Measurements from ENCODE around the gene EZH1. TPM values are rescaled to one million over a fixed set of nuclear protein-coding genes. Genes with fewer than 3 reads are reported as not detected.
A peak's percentile ranks its signal among the peaks of the same experiment; 100 is the strongest.
"Not testable (repeated sequence)": the region's sequence is repeated elsewhere in the genome, so short reads cannot be mapped to it uniquely, and the experiment has no call there.

Gene EZH1
- total RNA-seq, 5 donors from 2014 or later (not counting 1 experiment from before 2014, with no cell fraction given) = 87.1 to 161 (median 146) TPM

DNA sequence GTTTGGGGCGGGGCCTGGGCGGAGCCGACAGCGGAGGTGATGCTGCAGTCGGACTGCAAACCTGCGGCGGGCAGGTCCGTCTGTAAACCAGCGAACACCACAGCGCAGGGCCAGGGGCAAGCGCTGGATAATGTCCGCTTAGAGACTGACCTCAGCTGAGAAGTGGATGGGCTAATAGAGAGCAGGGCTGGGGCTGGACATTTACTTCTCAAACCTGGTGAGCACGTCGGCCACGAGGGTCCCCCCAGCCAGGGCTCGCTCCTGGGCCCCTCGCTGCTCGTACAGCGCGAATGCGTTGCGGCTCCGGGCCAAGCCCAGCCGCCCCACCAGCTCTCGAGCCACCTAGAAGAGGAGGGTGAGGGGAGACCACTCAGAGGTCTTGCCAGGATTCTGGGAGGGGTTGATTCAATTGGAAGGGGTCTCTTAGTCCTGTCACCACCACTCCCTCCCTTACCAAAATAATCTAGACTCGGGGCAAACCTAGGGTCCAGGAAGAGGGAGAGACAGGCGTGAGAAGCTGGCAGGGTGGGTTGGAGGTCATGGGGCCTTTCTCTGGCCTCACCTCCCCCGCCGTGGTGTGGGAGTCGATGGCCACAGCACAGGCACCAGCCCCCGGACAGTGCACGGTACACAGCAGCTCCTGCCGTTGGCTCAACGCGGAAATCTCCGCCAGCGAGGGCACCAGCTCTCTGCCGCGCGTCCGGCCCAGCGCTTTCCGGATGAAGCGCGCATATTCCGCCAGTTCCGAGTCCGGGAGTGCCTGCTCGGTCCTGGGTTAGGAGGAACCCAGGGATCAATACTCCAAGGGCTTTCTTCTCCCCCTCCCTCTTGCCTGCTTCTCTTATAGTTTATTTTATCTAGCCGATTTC is 73.8 kb downstream of the EZH1 start:
- H3K27me3 Mint-ChIP-seq = peaks cover 16 to 40% of the 10 kb centered on the region in 2 donors

DNA sequence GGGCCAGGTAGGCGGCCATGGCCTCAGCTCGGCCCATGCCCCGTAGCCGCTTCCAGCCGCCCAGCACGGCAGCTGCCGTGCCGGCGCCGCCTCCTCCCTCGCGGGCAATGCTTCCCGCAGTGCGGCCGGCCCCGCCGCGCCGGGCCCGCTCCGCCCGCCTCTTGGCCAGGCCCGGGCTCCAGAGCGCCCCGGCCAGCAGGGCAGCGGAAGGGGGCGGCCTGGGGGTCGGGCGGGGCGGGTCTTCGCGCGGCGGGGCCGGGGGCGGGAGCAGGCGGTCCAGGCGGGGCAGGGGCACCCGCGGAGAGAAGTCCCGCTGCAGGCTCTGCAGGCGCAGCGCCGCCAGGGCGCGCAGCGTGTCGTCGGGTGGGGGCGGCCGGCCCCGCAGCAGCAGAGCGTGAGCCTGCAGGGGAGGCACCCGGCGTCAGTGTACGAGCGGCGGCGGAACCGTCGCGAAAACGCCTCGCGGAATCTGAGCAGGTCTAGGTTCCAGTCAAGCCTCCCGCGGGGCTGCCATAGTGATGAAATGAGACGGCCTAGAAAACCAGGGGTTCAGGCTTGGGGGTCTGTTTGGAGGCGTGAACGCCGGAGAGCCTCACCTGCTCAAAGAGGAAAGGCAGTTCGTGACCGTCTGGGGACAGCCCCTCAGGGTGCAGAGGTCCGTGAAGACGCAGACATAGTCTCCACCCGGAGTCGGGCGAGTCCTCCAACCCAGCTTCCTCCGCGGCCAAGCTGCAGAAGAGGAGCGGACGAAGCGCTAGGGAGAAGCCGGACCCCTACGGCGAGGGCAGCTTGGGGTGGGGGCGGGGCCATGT is 74.7 kb downstream of the EZH1 start:
- H3K4me1 Mint-ChIP-seq = peaks cover 21 to 40% (median 31%) of the 10 kb centered on the region in 3 donors
- H3K4me3 Mint-ChIP-seq = peak overlapping the region; percentile 51 to 80 (median 66)
- no peak overlapping the region for H3K27ac Mint-ChIP-seq
- DNase-seq = peak in 30 of 35 experiments; percentile 19 to 71 (median 46)
- no peaks in the 10 kb centered on the region for H3K9me3 ChIP-seq
- H3K9me3 Mint-ChIP-seq = no peaks in the 10 kb centered on the region
- ATAC-seq (replicated peaks in 1 of 4) = peak; percentile 75 to 88 (median 80)
- H3K27ac ChIP-seq (ENCODE audit: low read length) = no peak overlapping the region
- H3K36me3 Mint-ChIP-seq = peaks cover 14% of the 10 kb centered on the region
- H3K36me3 ChIP-seq (ENCODE audit: control insufficient read depth in 2 of 2, extremely low read depth in 1 of 2, insufficient read depth in 1 of 2, low read length in 1 of 2) = peaks cover 4 to 5% of the 10 kb centered on the region in 2 donors
- H3K4me1 ChIP-seq (ENCODE audit: control insufficient read depth in 1 of 2, extremely low read depth in 1 of 2, insufficient read depth in 2 of 2, low read length in 2 of 2) = peaks cover 9 to 34% of the 10 kb centered on the region in 2 experiments
- peaks cover 15 to 58% of the 10 kb centered on the region in 2 experiments for H3K27me3 ChIP-seq (replicated peaks in 1 of 2; ENCODE audit: control insufficient read depth in 2 of 2, extremely low read depth in 1 of 2, insufficient read depth in 2 of 2, low read length in 1 of 2)
- CTCF ChIA-PET = no interaction called here
- peaks cover 16 to 37% of the 10 kb centered on the region in 2 donors for H3K27me3 Mint-ChIP-seq
- POLR2A ChIA-PET = interaction anchor here in 1 of 2 donors (0.6 kb wide), 1 partner anchor 61 kb away, joined by 6 read pairs; the partner anchor contains the start of genes RETREG3 and TUBG1
- H3K4me3 ChIP-seq (ENCODE audit: control insufficient read depth in 1 of 2, extremely low read depth in 1 of 2, low read length in 1 of 2) = peak overlapping the region; percentile 36 to 58
- WGBS (ENCODE audit: insufficient coverage) = 9% methylated on average over 85 of the region's 87 CpGs

More for the DNA sequence above, 73.8 kb downstream of the EZH1 start:
- ChIA-PET CTCF (no interaction called here), POLR2A (interaction anchor here in 1 of 2 donors (0.6 kb wide), 1 partner anchor 62 kb away, joined by 6 read pairs; the partner anchor contains the start of genes RETREG3 and TUBG1)
- Histone ChIP-seq H3K4me1 (ENCODE audit: control insufficient read depth in 1 of 2, extremely low read depth in 1 of 2, insufficient read depth in 2 of 2, low read length in 2 of 2) (peaks cover 14 to 43% of the 10 kb centered on the region in 2 experiments), H3K36me3 (ENCODE audit: control insufficient read depth in 2 of 2, extremely low read depth in 1 of 2, insufficient read depth in 1 of 2, low read length in 1 of 2) (peaks cover 0 to 5% of the 10 kb centered on the region in 2 donors), H3K4me3 (ENCODE audit: control insufficient read depth in 1 of 2, extremely low read depth in 1 of 2, low read length in 1 of 2) (peak overlapping the region; percentile 36 to 53), H3K27ac (ENCODE audit: low read length) (no peak overlapping the region), H3K27me3 (replicated peaks in 1 of 2; ENCODE audit: control insufficient read depth in 2 of 2, extremely low read depth in 1 of 2, insufficient read depth in 2 of 2, low read length in 1 of 2) (peaks cover 15 to 67% of the 10 kb centered on the region in 2 experiments), H3K9me3 (no peaks in the 10 kb centered on the region)
- peaks cover 6% of the 10 kb centered on the region for H3K36me3 Mint-ChIP-seq
- no peak overlapping the region for H3K27ac Mint-ChIP-seq
- ATAC-seq (replicated peaks in 1 of 4) = no peak
- peaks cover 21 to 40% (median 33%) of the 10 kb centered on the region in 3 donors for H3K4me1 Mint-ChIP-seq
- no peaks in the 10 kb centered on the region for H3K9me3 Mint-ChIP-seq
- H3K4me3 Mint-ChIP-seq = peak overlapping the region; percentile 51 to 80 (median 66)
- DNase-seq = no peak
- WGBS (ENCODE audit: insufficient coverage) = 24% methylated on average over 36 of the region's 50 CpGs

DNA sequence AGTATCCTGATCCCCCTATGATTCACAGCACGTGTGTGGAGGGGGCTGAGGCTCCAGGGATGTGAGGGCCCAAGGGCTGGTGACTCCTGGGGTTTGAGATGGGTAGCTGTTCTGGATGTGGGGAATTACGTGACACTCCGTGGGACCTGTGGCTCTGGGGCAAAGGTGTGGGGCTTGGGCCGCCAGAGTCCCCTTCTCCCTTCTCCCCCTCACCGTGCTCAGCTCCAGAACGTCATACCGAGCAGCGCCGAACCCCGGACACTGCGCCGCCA is 75.2 kb downstream of the EZH1 start:
- Histone ChIP-seq H3K4me3 (ENCODE audit: control insufficient read depth in 1 of 2, extremely low read depth in 1 of 2, low read length in 1 of 2) (no peak overlapping the region), H3K27me3 (replicated peaks in 1 of 2; ENCODE audit: control insufficient read depth in 2 of 2, extremely low read depth in 1 of 2, insufficient read depth in 2 of 2, low read length in 1 of 2) (peaks cover 13 to 53% of the 10 kb centered on the region in 2 experiments), H3K9me3 (no peaks in the 10 kb centered on the region), H3K36me3 (ENCODE audit: control insufficient read depth in 2 of 2, extremely low read depth in 1 of 2, insufficient read depth in 1 of 2, low read length in 1 of 2) (peaks cover 4 to 5% of the 10 kb centered on the region in 2 donors), H3K4me1 (ENCODE audit: control insufficient read depth in 1 of 2, extremely low read depth in 1 of 2, insufficient read depth in 2 of 2, low read length in 2 of 2) (peaks cover 8 to 29% of the 10 kb centered on the region in 2 experiments), H3K27ac (ENCODE audit: low read length) (no peak overlapping the region)
- WGBS (ENCODE audit: insufficient coverage) = 38% methylated on average over 10 of the region's 12 CpGs
- DNase-seq (no peak), ATAC-seq (replicated peaks in 1 of 4) (no peak)
- Mint-ChIP-seq H3K27ac (no peak overlapping the region), H3K4me3 (peak overlapping the region in 2 of 3 donors; percentile 47 to 80), H3K36me3 (peaks cover 14% of the 10 kb centered on the region), H3K9me3 (no peaks in the 10 kb centered on the region), H3K27me3 (peaks cover 16 to 33% of the 10 kb centered on the region in 2 donors), H3K4me1 (peaks cover 20 to 36% (median 25%) of the 10 kb centered on the region in 3 donors)
- ChIA-PET CTCF (no interaction called here), POLR2A (no interaction called here)

GRCh38 chr17:42667088-42667951 is 77.5 kb downstream of the EZH1 start:
- no CpG with 5 or more reads among the region's 7 CpGs for WGBS (ENCODE audit: insufficient coverage)
- Histone ChIP-seq H3K36me3 (ENCODE audit: control insufficient read depth in 2 of 2, extremely low read depth in 1 of 2, insufficient read depth in 1 of 2, low read length in 1 of 2) (peaks cover 4 to 5% of the 10 kb centered on the region in 2 donors), H3K27me3 (replicated peaks in 1 of 2; ENCODE audit: control insufficient read depth in 2 of 2, extremely low read depth in 1 of 2, insufficient read depth in 2 of 2, low read length in 1 of 2) (peaks cover 9 to 30% of the 10 kb centered on the region in 2 experiments), H3K27ac (ENCODE audit: low read length) (no peak overlapping the region), H3K9me3 (no peaks in the 10 kb centered on the region), H3K4me3 (ENCODE audit: control insufficient read depth in 1 of 2, extremely low read depth in 1 of 2, low read length in 1 of 2) (no peak overlapping the region), H3K4me1 (ENCODE audit: control insufficient read depth in 1 of 2, extremely low read depth in 1 of 2, insufficient read depth in 2 of 2, low read length in 2 of 2) (peaks cover 4 to 16% of the 10 kb centered on the region in 2 experiments)
- ChIA-PET CTCF (interaction anchor here in 1 of 2 donors (0.6 kb wide), 1 partner anchor 76 kb away, joined by 3 read pairs; no protein-coding TSS in a partner anchor), POLR2A (interaction anchor here in 1 of 2 donors (0.6 kb wide), 1 partner anchor 420 kb away, joined by 4 read pairs; no protein-coding TSS in a partner anchor)
- no peak for ATAC-seq (replicated peaks in 1 of 4)
- H3K27me3 Mint-ChIP-seq = peaks cover 6 to 18% of the 10 kb centered on the region in 2 donors
- H3K36me3 Mint-ChIP-seq = peaks cover 20% of the 10 kb centered on the region
- no peak for DNase-seq
- no peaks in the 10 kb centered on the region for H3K9me3 Mint-ChIP-seq
- no peak overlapping the region for H3K27ac Mint-ChIP-seq
- peaks cover 14 to 30% (median 20%) of the 10 kb centered on the region in 3 donors for H3K4me1 Mint-ChIP-seq
- H3K4me3 Mint-ChIP-seq = no peak overlapping the region

GRCh38 chr17:42666126-42666525 is 78.7 kb downstream of the EZH1 start:
- H3K36me3 ChIP-seq (ENCODE audit: control insufficient read depth in 2 of 2, extremely low read depth in 1 of 2, insufficient read depth in 1 of 2, low read length in 1 of 2); H3K27ac Mint-ChIP-seq: not testable (repeated sequence)

More at GRCh38 chr17:42666126-42666525, 78.7 kb downstream of the EZH1 start:
- POLR2A ChIA-PET; ATAC-seq (replicated peaks in 1 of 4); H3K4me3 ChIP-seq (ENCODE audit: control insufficient read depth in 1 of 2, extremely low read depth in 1 of 2, low read length in 1 of 2); H3K4me3 Mint-ChIP-seq; H3K27ac ChIP-seq (ENCODE audit: low read length); H3K9me3 Mint-ChIP-seq; H3K9me3 ChIP-seq; DNase-seq; CTCF ChIA-PET; H3K27me3 Mint-ChIP-seq: not testable (repeated sequence)
- WGBS (ENCODE audit: insufficient coverage) = 100% methylated on average over 1 of the region's 16 CpGs
- peaks cover 20% of the 10 kb centered on the region for H3K36me3 Mint-ChIP-seq
- H3K4me1 ChIP-seq (ENCODE audit: control insufficient read depth in 1 of 2, extremely low read depth in 1 of 2, insufficient read depth in 2 of 2, low read length in 2 of 2) = peaks cover 3 to 13% of the 10 kb centered on the region in 2 experiments
- peaks cover 6 to 18% of the 10 kb centered on the region in 2 experiments for H3K27me3 ChIP-seq (replicated peaks in 1 of 2; ENCODE audit: control insufficient read depth in 2 of 2, extremely low read depth in 1 of 2, insufficient read depth in 2 of 2, low read length in 1 of 2)
- peaks cover 7 to 22% (median 12%) of the 10 kb centered on the region in 3 donors for H3K4me1 Mint-ChIP-seq
